SK-N-MC (cell line): ENCODE results near the gene SLC35E4.

Experiments used
- EZH2 ChIP-seq: fragments of 200-600 bp; sonication (generic); IDR thresholded peaks from one replicate; pipeline ENCODE4 v1.6.1; 2017; ENCODE audit warnings: antibody characterized with exemption
- POLR2AphosphoS5 ChIP-seq: IDR thresholded peaks from 2 replicates; pipeline ENCODE4 v1.6.1; 2012; ENCODE audit warnings: mild to moderate bottlenecking, low read depth, low read length, borderline replicate concordance

DNA sequence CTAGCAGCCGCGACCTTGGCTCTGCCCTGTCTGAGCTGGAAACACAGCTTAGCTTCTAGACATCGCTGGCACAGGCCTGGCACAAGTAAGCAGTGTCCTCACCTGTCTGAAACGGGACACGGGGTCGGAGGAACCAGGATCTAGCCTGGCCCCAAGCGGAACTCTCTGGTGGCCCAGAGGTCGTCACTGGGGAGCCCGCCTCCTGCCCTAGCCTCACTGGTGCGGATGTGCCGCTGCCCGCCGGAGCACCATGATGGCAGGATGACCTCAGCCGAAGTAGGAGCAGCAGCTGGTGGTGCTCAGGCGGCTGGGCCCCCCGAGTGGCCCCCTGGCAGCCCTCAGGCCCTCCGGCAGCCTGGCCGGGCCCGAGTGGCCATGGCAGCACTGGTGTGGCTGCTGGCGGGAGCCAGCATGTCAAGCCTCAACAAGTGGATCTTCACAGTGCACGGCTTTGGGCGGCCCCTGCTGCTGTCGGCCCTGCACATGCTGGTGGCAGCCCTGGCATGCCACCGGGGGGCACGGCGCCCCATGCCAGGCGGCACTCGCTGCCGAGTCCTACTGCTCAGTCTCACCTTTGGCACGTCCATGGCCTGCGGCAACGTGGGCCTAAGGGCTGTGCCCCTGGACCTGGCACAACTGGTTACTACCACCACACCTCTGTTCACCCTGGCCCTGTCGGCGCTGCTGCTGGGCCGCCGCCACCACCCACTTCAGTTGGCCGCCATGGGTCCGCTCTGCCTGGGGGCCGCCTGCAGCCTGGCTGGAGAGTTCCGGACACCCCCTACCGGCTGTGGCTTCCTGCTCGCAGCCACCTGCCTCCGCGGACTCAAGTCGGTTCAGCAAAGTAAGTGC is 871 bp downstream of the SLC35E4 start:
- TF ChIP-seq EZH2 = no peak
- TF ChIP-seq POLR2AphosphoS5 = no peak
